HG03571 (cell line): ENCODE results near the gene PMM2.
"Not testable (repeated sequence)": the region's sequence is repeated elsewhere in the genome, so short reads cannot be mapped to it uniquely, and the experiment has no call there.

Experiments
- ATAC-seq: cut with Tn5 transposase; IDR thresholded peaks from one replicate; pipeline ENCODE4 v1.9.1; 2021; ENCODE audit not compliant: unreplicated experiment

PMM2 gene

GRCh38 chr16:8781797-8782196 is 15.8 kb upstream of the PMM2 start:
- no peak for ATAC-seq

- no peak for ATAC-seq
Measured at GRCh38 chr16:8782673-8783072, 15.0 kb upstream of the PMM2 start.

- no peak for ATAC-seq
Measured at GRCh38 chr16:8785408-8785807, 12.2 kb upstream of the PMM2 start.

- not testable (repeated sequence) for ATAC-seq
Measured at GRCh38 chr16:8786316-8786715, 11.3 kb upstream of the PMM2 start.

GRCh38 chr16:8788578-8789172 is 9.0 kb upstream of the PMM2 start:
- no peak for ATAC-seq

GRCh38 chr16:8795091-8795490 is 2.5 kb upstream of the PMM2 start:
- ATAC-seq = no peak

GRCh38 chr16:8795818-8796217 is 1.8 kb upstream of the PMM2 start:
- ATAC-seq = no peak

- ATAC-seq = no peak
Measured at GRCh38 chr16:8796469-8797363, 923 bp upstream of the PMM2 start.

- no peak for ATAC-seq
Measured at GRCh38 chr16:8798174-8798527, 512 bp downstream of the PMM2 start.

- no peak for ATAC-seq
Measured at GRCh38 chr16:8798535-8799157, 1.0 kb downstream of the PMM2 start.

- ATAC-seq = no peak
Measured at GRCh38 chr16:8801701-8802100, 4.1 kb downstream of the PMM2 start.

- ATAC-seq = not testable (repeated sequence)
Measured at GRCh38 chr16:8803733-8804132, 6.1 kb downstream of the PMM2 start.

GRCh38 chr16:8804313-8804712 is 6.7 kb downstream of the PMM2 start:
- no peak for ATAC-seq

- ATAC-seq = no peak
Measured at GRCh38 chr16:8806272-8806983, 8.8 kb downstream of the PMM2 start.

GRCh38 chr16:8807189-8807588 is 9.6 kb downstream of the PMM2 start:
- no peak for ATAC-seq

- no peak for ATAC-seq
Measured at GRCh38 chr16:8808009-8808408, 10.4 kb downstream of the PMM2 start.

GRCh38 chr16:8808613-8809353 is 11.1 kb downstream of the PMM2 start:
- ATAC-seq = no peak

- ATAC-seq = no peak
Measured at GRCh38 chr16:8812162-8812843, 14.7 kb downstream of the PMM2 start.

GRCh38 chr16:8814095-8814806 is 16.6 kb downstream of the PMM2 start:
- ATAC-seq = no peak
